HG03378 (cell line): ENCODE results near the gene EPB41L4B.
A peak's percentile ranks its signal among the peaks of the same experiment; 100 is the strongest.

ENCODE experiments used
- ATAC-seq: cut with Tn5 transposase; IDR thresholded peaks from one replicate; pipeline ENCODE4 v1.9.1; 2021; ENCODE audit warnings: mild to moderate bottlenecking, moderate library complexity; ENCODE audit not compliant: unreplicated experiment

EPB41L4B gene

DNA sequence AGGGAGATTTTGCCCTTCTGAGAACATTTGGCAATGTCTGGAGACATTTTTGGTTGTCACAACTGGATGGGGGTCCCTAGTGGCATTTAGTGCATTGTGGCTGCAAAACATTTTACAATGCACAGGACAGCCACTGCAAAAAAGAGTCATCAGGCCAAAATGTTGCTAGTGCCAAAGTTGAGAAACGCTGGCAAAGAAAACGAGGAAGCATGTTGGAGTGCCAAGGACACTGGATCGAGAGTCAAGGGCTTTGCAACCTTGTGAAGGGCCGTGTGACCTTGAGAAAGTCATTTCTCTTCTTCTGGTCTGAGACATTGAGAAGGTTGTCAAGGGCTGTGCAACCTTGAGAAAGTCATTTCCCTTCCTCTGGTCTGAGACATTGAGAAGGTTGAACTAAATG, 108.1 kb downstream of the EPB41L4B start:
- ATAC-seq, result no peak

DNA sequence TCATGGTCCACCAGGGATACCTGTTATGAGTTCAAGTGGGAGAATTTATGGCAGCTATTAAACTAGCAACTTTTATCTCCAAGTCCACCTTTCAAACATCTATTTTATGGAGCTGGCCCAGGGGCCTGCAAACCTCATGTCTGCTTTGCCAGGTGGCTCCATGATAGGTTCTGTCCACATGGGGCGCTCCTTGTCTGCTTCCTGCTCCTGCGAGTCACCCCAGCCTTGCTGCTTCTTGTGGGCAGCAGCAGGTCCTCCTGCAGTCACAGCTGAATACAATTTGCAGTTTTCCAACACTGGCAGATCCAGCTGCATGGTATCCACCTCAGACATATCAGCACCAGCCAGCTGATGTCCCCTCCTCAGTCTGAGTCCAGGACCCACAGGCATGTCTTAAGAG, 114.2 kb downstream of the EPB41L4B start:
- no peak for ATAC-seq

DNA sequence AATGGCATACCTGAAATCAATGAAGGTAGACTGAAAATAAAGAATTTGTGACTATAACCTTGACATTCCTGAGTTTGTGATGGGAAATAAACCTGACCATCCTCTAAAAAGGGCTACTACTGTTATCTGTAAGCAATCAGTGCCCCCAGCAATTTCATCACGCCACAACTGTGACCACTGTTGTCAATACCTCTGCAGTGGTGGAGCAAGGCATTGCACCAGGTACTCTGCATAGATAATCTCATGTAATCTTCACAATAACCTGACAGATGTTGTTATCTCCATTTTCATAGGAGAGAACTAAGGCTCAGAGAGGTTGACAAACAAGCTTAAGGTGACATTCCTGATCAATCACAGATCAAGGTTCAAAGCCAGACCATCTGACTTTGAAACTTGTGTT, 115.3 kb downstream of the EPB41L4B start:
- no peak for ATAC-seq

DNA sequence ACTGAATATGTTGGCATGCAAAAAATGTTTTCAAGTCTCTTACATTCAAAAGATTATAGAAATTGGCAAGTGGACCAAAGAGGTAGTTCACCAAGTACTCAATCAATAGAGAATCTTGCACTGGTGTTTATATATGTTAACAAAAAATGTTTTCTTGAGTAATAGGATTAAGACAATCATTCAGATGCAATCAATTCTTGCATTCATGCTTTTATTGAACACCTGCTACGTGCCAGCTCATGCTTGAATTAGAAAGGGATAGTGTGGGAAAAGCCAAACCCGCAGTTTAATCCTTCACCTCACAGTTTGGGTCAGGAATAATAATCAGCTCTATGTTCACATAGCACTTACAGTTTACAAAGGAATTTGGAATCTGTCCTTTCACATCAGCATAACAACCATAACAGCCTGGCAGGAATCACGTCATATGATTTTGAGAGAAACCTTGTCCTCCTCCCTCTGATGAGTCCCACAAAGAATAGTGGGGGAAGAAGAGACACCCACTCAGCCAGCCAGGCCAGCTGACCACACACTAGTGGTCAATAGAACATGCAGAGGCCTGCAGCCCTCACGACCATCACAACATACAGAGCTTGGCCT, 117.0 kb downstream of the EPB41L4B start:
- no peak for ATAC-seq

DNA sequence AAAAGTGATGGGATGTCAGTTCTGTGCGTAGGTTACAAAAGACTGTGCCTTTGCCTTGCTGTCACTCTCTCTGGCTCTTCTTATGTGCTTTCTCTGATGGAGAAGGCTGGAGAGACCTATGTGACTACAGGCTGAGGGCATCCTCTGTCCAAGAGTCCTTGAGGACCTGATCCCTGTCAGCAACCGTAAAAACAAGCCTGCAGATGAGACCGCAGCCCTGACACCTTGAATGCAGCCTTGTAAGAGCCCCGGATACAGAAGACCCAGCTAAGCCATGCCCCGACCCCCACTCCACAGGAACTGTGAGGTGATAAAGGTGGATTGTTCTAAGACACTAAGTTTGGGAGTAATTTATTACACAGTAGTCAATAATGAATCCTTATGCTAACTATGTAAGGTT, 121.2 kb downstream of the EPB41L4B start:
- no peak for ATAC-seq

DNA sequence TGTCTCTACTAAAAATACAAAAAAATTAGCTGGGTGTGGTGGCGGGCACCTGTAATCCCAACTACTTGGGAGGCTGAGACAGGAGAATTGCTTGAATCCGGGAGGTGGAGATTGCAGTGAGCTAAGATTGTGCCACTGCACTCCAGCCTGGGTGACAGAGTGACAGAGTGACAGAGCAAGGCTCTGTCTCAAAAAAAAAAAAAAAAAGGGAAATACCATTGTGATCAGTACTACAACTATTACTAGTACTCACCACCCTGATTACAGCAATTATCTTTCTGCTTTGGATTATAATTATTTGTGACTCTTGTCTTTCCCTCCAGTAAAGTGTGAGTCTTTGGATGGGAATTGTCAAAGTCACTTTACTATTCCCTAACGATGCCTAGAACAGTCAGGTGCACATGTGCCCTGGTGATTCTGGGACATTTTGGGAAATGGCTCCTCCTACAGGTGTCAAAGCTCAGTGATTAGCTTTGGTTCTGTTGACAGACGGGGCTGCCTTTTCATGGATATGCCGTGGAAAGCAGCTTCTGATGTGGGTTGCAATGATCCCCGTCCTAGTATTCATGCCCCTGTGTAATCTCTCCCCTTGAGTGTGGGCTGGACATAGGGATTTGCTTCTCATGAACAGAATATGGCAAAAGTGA, 122.0 kb downstream of the EPB41L4B start:
- ATAC-seq, result no peak

DNA sequence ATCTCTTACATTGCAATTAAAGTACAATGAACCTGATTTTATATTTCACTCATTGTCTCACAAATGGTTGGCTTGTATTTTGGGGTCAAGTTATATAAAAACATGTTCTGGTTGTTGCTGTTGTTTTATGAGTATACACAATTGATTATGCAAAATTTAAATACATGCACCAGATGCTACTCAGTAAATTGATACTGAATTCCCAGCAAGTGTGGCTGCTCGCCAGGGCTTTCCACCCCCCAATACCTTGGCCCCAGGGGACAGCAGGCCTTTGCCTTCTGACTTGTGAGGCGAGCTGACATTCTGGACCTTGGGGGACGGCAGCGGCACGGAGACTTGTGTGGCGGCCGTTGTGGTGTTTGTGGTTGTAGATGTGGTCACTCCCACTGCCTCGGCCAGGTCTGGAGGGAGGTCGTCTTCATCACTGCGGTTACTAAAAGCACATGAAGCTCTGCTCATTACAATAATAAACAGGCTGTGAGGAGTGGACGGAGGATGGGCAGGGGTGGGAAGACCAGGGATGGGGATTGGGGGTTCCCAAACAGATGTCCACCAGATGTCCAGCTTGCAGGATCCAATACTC, 126.8 kb downstream of the EPB41L4B start:
- ATAC-seq, result no peak

DNA sequence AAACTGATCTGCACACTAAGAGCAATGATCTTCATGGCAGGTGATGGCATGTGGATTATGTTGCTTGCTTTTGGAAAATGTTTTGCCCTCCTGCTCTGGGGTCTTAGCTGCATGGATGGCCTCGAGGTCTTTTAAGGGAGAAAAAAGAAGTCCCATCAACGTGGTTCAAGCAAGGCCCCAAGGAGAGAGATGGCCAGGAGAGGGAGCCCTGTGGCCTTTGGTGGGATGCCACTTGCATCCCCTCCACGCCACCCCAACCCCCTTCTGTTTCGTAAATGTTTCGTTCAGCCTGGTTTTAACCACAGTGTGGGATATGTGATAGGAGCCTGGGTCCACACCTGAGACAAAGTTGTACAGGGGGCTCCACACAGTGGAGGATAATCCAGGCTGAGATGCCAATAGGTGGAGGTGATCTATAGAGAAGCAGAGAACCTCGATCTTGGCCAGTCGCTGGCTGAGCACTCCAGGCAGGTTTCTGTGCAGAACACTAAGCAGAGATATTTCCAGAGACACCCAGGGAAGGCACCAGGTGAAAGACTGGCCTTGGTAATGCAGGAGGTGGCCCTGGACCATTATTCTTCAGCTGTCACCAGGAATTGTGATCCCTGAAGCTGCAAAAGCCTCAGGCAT, 128.0 kb downstream of the EPB41L4B start:
- no peak for ATAC-seq

DNA sequence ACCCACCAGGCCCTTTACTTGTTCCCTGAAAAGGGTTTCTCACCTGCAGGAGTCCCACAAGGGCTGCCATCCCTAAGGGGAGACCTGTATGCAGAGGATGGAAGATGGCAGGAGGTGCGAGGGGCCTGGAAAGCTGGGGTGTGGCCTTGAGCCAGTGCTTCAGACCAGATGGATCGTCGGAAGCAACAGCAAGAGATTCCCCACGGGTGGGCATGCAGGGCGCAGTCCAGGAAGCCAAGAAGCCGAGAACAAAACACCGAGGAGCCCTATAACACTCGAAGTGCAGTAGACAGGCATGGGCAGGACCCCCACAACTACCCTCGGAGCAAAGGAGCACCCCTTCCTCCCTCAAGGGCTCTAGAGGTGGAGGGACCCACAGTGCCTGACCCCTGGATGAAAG, 129.1 kb downstream of the EPB41L4B start:
- no peak for ATAC-seq

DNA sequence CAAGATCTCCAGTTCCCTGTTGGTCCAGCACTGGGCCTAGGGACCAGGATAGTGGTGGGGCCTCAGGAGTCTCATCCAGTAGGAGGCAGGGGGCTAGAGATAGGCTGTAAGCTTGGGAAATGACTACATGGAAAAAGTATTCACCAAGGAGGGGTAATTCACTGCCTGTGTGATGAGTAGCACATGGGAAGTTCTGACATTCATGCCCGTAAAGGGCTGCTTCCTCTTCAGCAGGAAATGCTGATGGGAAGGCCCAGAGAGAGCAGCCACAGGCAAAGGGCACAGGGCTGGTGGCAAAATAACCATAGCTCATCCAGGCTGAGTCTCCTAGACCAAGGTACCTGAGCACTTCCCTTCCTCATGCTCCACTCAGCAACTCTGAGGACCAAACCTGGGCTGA, 130.7 kb downstream of the EPB41L4B start:
- no peak for ATAC-seq

DNA sequence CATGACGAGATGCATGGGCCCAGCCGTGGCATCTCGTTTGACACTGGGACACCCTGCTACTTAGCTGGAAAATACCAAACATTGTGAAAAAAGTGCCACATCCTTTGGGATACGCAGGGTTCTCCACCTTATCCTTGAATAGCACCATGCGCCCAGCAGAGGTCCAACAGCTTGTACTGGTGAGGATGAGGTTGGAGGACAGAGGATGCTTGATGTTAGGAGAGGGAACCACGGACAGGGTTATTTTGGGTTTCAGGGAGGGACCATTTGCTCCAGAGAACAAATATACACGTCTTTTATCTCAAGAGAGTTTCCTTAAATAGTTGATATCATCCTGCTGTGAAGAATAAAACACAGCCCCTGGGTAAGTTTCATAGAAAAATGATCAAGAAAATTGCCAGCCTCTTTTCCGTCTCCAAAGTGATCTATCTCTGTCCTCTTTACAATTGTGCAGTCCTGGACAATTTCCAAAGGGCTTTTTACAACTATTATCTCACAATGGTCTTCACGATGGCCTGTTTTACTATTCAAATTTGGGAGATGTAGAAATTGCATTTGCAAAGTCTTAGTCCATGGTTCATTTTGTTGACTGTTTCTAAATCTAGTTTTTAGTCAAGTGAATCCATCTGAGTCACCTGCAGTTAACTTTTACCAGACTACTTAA, 133.9 kb downstream of the EPB41L4B start:
- ATAC-seq, result no peak

DNA sequence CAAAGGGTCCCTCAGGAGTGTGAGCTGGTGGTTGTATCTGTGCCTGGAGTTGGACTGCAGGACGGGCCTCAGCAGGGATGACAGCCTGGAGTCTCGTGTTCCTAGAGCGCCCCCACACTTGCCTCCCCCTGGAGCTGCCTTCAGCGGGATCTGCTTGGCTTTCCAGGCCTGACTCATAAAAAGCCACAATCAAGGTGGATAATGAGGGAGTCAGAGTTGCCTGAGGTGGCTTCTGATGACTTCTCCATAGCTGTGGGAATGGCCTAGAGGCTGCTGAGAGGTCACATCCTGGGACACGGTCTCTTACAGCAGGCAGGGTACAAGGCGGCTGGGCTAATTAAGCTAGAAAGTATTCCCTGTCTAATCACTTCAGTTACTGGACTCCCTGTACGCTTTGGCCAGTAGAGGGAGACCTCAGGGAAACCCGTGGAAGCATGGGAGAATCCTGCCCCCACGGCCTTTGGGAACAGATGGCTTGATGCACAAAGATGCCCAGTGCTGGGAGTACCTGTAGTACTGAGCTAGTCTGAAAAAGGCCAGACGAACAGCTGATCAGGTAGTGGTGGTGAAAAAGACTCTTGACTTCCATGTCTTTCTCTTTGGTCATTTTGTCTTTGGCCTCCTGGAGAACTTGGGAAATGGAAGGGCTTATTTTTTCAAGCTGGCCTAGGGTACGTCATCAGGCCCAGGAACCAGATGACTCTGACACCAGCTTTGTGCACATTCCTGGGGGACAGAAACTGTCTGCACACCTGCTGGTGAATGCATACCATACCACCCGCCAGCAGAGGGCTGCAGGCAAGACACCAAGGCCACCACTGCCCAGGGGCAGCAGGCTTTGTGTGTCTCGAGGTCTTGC, 137.7 kb downstream of the EPB41L4B start:
- ATAC-seq, result no peak

DNA sequence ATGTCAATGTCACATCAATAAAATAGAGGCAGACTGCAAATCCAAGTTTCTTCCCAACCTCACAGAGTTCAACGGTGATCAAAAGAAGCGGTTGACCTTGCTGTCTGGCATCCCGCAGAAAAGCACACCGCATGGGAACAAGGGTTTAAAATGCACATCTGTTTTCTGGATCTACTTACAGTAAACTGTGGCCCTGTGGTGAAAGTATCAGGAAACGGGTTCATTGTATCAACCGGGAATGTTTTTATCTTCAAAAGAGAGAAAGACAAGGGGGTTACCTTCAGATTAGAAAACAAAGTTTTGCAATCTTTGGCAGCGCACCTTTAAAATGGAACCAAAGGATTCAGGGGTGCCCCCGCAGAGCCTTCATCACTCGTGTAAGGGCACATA, 138.3 kb downstream of the EPB41L4B start:
- no peak for ATAC-seq

DNA sequence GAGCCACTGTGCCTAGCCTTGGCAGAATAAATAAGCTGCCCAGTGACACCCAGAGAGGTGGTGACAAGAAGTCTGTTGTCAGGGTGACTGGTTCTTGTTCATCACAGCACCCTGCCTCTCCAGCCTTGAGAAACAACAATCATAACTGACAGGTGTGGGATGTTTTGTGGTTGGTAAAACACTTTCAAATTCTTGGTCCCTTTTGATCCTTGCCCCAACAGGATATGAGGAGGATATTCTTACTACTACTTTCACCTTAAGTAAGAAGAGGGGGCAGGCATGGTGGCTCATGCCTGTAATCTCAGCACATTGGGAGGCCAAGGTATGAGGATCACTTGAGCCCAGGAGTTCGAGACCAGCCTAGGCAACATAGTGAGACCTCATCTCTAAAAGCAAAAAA, 139.6 kb downstream of the EPB41L4B start:
- ATAC-seq, result peak; percentile 83

DNA sequence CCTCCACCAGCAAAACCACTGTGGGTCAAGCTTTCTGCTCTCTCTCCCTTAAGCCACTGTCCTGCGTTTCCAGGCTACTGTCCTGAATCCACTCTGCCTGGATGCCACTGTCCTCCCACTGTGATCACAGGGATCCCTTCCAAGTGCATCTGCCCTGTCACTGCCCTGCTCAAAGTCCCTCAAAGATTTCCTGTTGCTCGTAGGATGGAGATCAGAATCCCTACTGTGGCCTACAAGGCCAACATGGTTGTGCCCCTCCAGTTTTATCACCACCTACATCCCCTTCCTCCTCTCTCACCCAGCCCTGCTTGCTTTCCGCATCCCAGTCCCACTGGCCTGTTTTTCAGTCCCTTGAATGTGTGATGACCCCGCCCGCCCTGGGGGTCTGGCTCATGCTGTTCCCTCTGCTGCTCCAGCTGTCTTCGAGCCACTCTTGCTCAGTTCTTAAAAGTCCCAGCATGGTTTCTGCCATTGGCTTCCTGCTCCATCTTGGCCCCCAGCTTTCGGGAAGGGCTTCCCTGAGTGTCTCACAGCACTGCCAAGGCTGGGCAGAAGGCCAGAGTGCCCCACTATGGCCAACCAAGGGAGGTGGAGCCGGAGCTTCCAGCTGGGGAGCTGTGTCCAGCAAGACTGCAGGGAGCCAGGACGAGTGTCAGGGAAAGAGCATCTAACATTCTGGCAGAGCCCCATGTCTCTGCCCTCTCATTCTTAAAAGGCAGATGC, 140.9 kb downstream of the EPB41L4B start:
- no peak for ATAC-seq

DNA sequence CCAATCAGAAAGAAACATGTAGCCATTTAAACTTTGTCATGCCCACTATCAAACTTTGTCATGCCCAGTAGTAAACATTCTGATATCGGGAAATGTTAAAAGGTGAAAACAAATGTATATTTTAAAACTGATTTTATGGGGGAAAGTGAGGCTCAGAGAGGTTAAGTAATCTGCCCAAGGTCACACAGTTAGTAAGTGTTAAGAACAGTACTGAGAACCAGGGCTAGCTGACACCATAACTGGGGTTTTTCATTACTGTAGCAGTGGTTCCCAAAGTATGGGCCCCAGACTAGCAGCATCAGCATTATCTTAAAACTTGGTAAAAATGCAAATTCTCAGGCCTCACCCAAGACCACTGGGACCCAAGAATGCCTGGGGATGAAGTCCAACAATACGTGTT, 143.9 kb downstream of the EPB41L4B start:
- ATAC-seq, result no peak

DNA sequence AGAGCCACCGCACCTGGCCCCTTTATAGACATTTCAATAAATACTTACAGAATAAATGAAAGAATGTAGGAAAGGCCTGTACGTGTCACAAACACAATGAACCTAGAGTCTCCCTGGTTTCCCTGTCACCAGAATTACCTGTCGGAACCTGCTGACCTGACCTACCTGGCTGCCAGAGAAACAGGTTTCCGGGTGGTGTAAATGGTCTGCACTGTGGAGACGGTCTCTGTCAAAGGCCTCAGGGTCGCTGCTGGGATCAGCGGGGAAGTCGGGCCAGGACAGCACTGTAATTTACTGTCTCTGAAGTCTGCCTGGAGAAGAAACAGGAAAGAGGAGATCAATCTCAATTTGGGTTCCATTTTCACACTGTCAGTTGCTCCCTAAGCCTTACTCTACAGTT, 144.5 kb downstream of the EPB41L4B start:
- no peak for ATAC-seq

DNA sequence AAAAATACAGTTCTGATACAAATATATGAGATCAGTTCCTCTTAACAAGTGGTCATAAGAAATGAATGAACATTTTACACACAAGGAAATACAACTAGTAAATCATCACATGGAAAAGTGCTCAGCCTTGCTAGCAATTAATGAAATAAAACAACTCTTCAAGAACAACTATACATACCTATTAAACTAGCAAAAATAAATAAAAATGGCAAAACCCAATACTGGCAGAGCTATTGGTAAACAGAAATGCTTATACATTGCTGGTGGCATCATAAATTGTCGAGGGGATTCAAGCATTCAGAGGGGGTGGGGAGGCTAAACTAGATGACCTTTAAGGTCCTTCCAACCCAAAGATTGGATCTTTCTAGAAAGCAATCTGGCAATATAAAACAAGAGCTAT, 147.9 kb downstream of the EPB41L4B start:
- no peak for ATAC-seq

DNA sequence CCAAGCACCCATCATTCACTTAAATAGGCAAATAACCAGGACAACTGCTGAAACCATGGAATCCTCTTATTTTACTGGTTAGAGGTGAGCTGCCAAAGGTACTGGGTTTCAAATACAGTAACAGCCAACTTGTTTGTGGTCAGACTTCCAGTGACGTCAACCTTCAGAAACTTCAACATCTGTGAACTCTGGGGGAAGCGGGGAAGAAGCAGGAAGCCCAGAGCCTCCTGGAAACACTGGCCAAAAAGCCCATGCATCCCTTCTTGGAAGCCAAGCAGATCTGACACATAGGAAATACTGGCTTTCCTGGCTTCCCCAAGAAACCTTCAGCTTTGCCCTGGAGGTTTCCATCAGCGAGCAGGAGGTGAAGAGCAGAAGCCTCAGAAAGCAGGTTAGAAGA, 148.9 kb downstream of the EPB41L4B start:
- no peak for ATAC-seq

DNA sequence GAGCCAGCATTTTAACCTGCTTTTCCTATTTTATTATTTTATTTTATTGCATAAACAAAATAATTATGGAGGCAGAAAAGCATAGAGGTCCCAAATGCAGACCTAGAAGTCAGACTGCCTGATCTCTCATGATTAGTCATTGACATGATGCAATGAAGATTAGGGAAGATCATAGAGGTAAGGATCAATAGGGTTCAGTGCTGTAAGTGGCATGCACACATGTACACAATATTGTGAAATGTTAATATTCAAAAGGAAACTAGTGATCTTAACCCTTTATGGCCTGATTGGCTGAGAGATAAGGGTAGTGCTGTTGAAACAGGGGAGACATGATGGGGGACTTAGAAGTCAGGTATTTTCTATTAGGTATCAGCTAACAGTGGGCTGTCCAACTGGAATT, 152.7 kb downstream of the EPB41L4B start:
- no peak for ATAC-seq
